Skeletal muscle satellite cell (primary cell): ENCODE data around the gene FOXS1.
A peak's percentile ranks its signal among the peaks of the same experiment; 100 is the strongest.

Source experiments
- H3K27me3 ChIP-seq: 2 replicates; pipeline ENCODE4 v1.7.0; 2013; ENCODE audit warnings: low read length; ENCODE audit not compliant: control insufficient read depth, insufficient read depth
- H3K36me3 ChIP-seq: 2 replicates; pipeline ENCODE4 v1.7.0; 2013; ENCODE audit warnings: mild to moderate bottlenecking, control low read depth, low read length; ENCODE audit not compliant: insufficient read depth
- H3K4me1 ChIP-seq: 2 replicates; pipeline ENCODE4 v1.7.0; 2013; ENCODE audit warnings: low read length; ENCODE audit not compliant: control insufficient read depth, insufficient read depth
- H3K4me2 ChIP-seq: 2 replicates; pipeline ENCODE4 v1.7.0; 2013; ENCODE audit warnings: mild to moderate bottlenecking, low read length
- H3K4me3 ChIP-seq: 2 replicates; pipeline ENCODE4 v1.7.0; 2013; ENCODE audit warnings: low read length
- H3K9ac ChIP-seq: 2 replicates; pipeline ENCODE4 v1.7.0; 2013; ENCODE audit warnings: mild to moderate bottlenecking, low read depth, low read length, moderate library complexity
- H3K9me3 ChIP-seq: replicated peaks from 2 replicates; pipeline ENCODE4 v1.7.0; 2013; ENCODE audit warnings: mild to moderate bottlenecking, control low read depth, low read length

FOXS1 gene

GRCh38 chr20:31844737-31845299 is 586 bp downstream of the FOXS1 start:
- H3K4me2 ChIP-seq = no peak overlapping the region
- H3K36me3 ChIP-seq = no peaks in the 10 kb centered on the region
- H3K4me3 ChIP-seq = no peak overlapping the region
- H3K9me3 ChIP-seq = no peaks in the 10 kb centered on the region
- H3K27me3 ChIP-seq = peaks cover 26% of the 10 kb centered on the region
- H3K9ac ChIP-seq = no peak overlapping the region
- H3K4me1 ChIP-seq = peaks cover 31% of the 10 kb centered on the region

- Histone ChIP-seq H3K4me1 (peaks cover 31% of the 10 kb centered on the region), H3K27me3 (peaks cover 17% of the 10 kb centered on the region), H3K9me3 (no peaks in the 10 kb centered on the region), H3K4me2 (no peak overlapping the region), H3K36me3 (no peaks in the 10 kb centered on the region), H3K4me3 (no peak overlapping the region), H3K9ac (no peak overlapping the region)
Observed at GRCh38 chr20:31843881-31844280, 1.5 kb downstream of the FOXS1 start.

- Histone ChIP-seq H3K36me3 (no peaks in the 10 kb centered on the region), H3K4me2 (peak overlapping the region; percentile 35), H3K4me3 (no peak overlapping the region), H3K9ac (no peak overlapping the region), H3K9me3 (no peaks in the 10 kb centered on the region), H3K27me3 (peaks cover 13% of the 10 kb centered on the region), H3K4me1 (peaks cover 31% of the 10 kb centered on the region)
Observed at GRCh38 chr20:31843288-31843687, 2.1 kb downstream of the FOXS1 start.

- Histone ChIP-seq H3K27me3 (peaks cover 7% of the 10 kb centered on the region), H3K4me1 (peaks cover 38% of the 10 kb centered on the region)
Observed at GRCh38 chr20:31842471-31843157, 2.8 kb downstream of the FOXS1 start.

GRCh38 chr20:31841928-31842327 is 3.5 kb downstream of the FOXS1 start:
- Histone ChIP-seq H3K9me3 (no peaks in the 10 kb centered on the region), H3K36me3 (no peaks in the 10 kb centered on the region), H3K27me3 (peaks cover 2% of the 10 kb centered on the region), H3K4me3 (no peak overlapping the region), H3K4me1 (peaks cover 45% of the 10 kb centered on the region), H3K9ac (peak overlapping the region; percentile 21), H3K4me2 (peak overlapping the region; percentile 35)

More at GRCh38 chr20:31842471-31843157, 2.8 kb downstream of the FOXS1 start:
- peak overlapping the region; percentile 35 for H3K4me2 ChIP-seq
- no peaks in the 10 kb centered on the region for H3K36me3 ChIP-seq
- H3K9me3 ChIP-seq = no peaks in the 10 kb centered on the region
- H3K4me3 ChIP-seq = no peak overlapping the region
- H3K9ac ChIP-seq = peak overlapping the region; percentile 21

- no peak overlapping the region for H3K4me3 ChIP-seq
- H3K4me1 ChIP-seq = peaks cover 52% of the 10 kb centered on the region
- H3K36me3 ChIP-seq = no peaks in the 10 kb centered on the region
- H3K9ac ChIP-seq = no peak overlapping the region
- H3K9me3 ChIP-seq = no peaks in the 10 kb centered on the region
- H3K27me3 ChIP-seq = peaks cover 2% of the 10 kb centered on the region
- no peak overlapping the region for H3K4me2 ChIP-seq
Observed at GRCh38 chr20:31840906-31841816, 4.2 kb downstream of the FOXS1 start.

GRCh38 chr20:31839782-31840487 is 5.5 kb downstream of the FOXS1 start:
- H3K27me3 ChIP-seq = peaks cover 2% of the 10 kb centered on the region
- no peak overlapping the region for H3K4me2 ChIP-seq
- no peak overlapping the region for H3K9ac ChIP-seq
- peaks cover 52% of the 10 kb centered on the region for H3K4me1 ChIP-seq
- no peaks in the 10 kb centered on the region for H3K9me3 ChIP-seq
- H3K4me3 ChIP-seq = no peak overlapping the region
- no peaks in the 10 kb centered on the region for H3K36me3 ChIP-seq

GRCh38 chr20:31838646-31839292 is 6.6 kb downstream of the FOXS1 start:
- Histone ChIP-seq H3K36me3 (no peaks in the 10 kb centered on the region), H3K4me3 (no peak overlapping the region), H3K4me1 (peaks cover 52% of the 10 kb centered on the region), H3K27me3 (peaks cover 6% of the 10 kb centered on the region), H3K4me2 (no peak overlapping the region), H3K9me3 (no peaks in the 10 kb centered on the region), H3K9ac (no peak overlapping the region)

GRCh38 chr20:31837896-31838397 is 7.5 kb downstream of the FOXS1 start:
- Histone ChIP-seq H3K9ac (no peak overlapping the region), H3K27me3 (peaks cover 6% of the 10 kb centered on the region), H3K4me1 (peaks cover 46% of the 10 kb centered on the region), H3K36me3 (no peaks in the 10 kb centered on the region), H3K4me2 (no peak overlapping the region), H3K4me3 (no peak overlapping the region), H3K9me3 (no peaks in the 10 kb centered on the region)

- peaks cover 6% of the 10 kb centered on the region for H3K27me3 ChIP-seq
- H3K4me2 ChIP-seq = no peak overlapping the region
- no peak overlapping the region for H3K9ac ChIP-seq
- peaks cover 37% of the 10 kb centered on the region for H3K4me1 ChIP-seq
- H3K4me3 ChIP-seq = no peak overlapping the region
- no peaks in the 10 kb centered on the region for H3K36me3 ChIP-seq
- H3K9me3 ChIP-seq = no peaks in the 10 kb centered on the region
Observed at GRCh38 chr20:31836853-31837608, 8.4 kb downstream of the FOXS1 start.
